Prostate gland (tissue), 2 donors: ENCODE data around the gene LIF. TPM values are rescaled to one million over a fixed set of nuclear protein-coding genes. Genes with fewer than 3 reads are reported as not detected.
"Not testable (repeated sequence)": the region's sequence is repeated elsewhere in the genome, so short reads cannot be mapped to it uniquely, and the experiment has no call there.

Experiments used
- DNase-seq: peaks from one replicate; pipeline ENCODE4 v3.0.0-alpha.2; 2019; ENCODE audit warnings: low spot score
- H3K27ac ChIP-seq, 2 donors: fragments of 200-600 bp; sonication (generic); 2 replicates each; pipeline ENCODE4 v1.5.1; 2017 to 2019
- H3K27me3 ChIP-seq: fragments of 200-600 bp; sonication (generic); replicated peaks from 2 replicates; pipeline ENCODE4 v1.5.1; 2019; ENCODE audit not compliant: insufficient read depth
- H3K36me3 ChIP-seq, 2 donors: fragments of 200-600 bp; sonication (generic); 1 replicate in 1 of 2; 2 replicates in 1 of 2; pipeline versions ENCODE4 v1.5.1 to v1.8.1; 2017 to 2019
- H3K4me1 ChIP-seq: fragments of 200-600 bp; sonication (generic); replicated peaks from 2 replicates; pipeline ENCODE4 v1.5.1; 2019
- H3K4me3 ChIP-seq, 2 donors: fragments of 200-600 bp; sonication (generic); 2 replicates each; pipeline ENCODE4 v1.5.1; 2017 to 2019
- H3K9me3 ChIP-seq: fragments of 200-600 bp; sonication (generic); 2 replicates; pipeline ENCODE4 v1.5.1; 2017
- CTCF ChIP-seq, 4 experiments: fragments of 200-600 bp in 2 of 4; fragments of 450-650 bp in 2 of 4; sonication (generic) in 2 of 4; IDR thresholded peaks; 1 replicate in 3 of 4; 2 replicates in 1 of 4; pipeline ENCODE4 v1.5.1; 2016 to 2019; ENCODE audit warnings: antibody characterized with exemption in 4 of 4, mild to moderate bottlenecking in 2 of 4, moderate library complexity in 2 of 4
- POLR2A ChIP-seq: fragments of 450-650 bp; IDR thresholded peaks from one replicate; pipeline ENCODE4 v1.6.1; 2016; ENCODE audit warnings: antibody characterized with exemption, mild to moderate bottlenecking
- POLR2AphosphoS5 ChIP-seq: sonication (generic); formaldehyde crosslinking; IDR thresholded peaks from one replicate; pipeline ENCODE4 v1.6.1; 2017; ENCODE audit warnings: antibody characterized with exemption
- WGBS: methylation state at CpG from one replicate; pipeline ENCODE4 v1.1.5; 2018; 5-methylcytosine and 5-hydroxymethylcytosine counted together
- intact Hi-C: fragments of 100-400 bp; cut with DNase I; formaldehyde crosslinking; loops from one replicate; pipeline ENCODE4 v1.14.2; 2022
- total RNA-seq, 2 donors: library from RNA; depleted of rRNA; stranded (reverse); fragments of >200 nt; gene quantifications; one replicate each; pipeline ENCODE4 v1.1.0, GENCODE V29; 2016

The LIF gene
- total RNA-seq, 2 donors from 2014 or later, result 0.40 to 0.59 TPM

GRCh38 chr22:30219049-30219654 is 27.4 kb downstream of the LIF start:
- H3K9me3 ChIP-seq, result no peaks in the 10 kb centered on the region
- H3K27me3 ChIP-seq, result no peaks in the 10 kb centered on the region
- H3K27ac ChIP-seq, result no peak overlapping the region
- DNase-seq, result no peak
- H3K4me1 ChIP-seq, result no peaks in the 10 kb centered on the region
- intact Hi-C loops, result no loop called here
- TF ChIP-seq CTCF (IDR thresholded peaks at IDR 0.05), result no peak
- no peaks in the 10 kb centered on the region for H3K36me3 ChIP-seq
- H3K4me3 ChIP-seq, result no peak overlapping the region
- WGBS, result 92% methylated on average over 8 of the region's 8 CpGs

- Histone ChIP-seq H3K36me3 (no peaks in the 10 kb centered on the region), H3K9me3 (no peaks in the 10 kb centered on the region), H3K4me1 (no peaks in the 10 kb centered on the region), H3K27ac (no peak overlapping the region), H3K27me3 (no peaks in the 10 kb centered on the region), H3K4me3 (no peak overlapping the region)
- 63% methylated on average over 23 of the region's 23 CpGs for WGBS
- TF ChIP-seq CTCF (IDR thresholded peaks at IDR 0.05) (no peak), POLR2AphosphoS5 (no peak), POLR2A (no peak)
- no peak for DNase-seq
- intact Hi-C loops, result no loop called here
Observed at GRCh38 chr22:30217698-30218560, 28.6 kb downstream of the LIF start.

DNA sequence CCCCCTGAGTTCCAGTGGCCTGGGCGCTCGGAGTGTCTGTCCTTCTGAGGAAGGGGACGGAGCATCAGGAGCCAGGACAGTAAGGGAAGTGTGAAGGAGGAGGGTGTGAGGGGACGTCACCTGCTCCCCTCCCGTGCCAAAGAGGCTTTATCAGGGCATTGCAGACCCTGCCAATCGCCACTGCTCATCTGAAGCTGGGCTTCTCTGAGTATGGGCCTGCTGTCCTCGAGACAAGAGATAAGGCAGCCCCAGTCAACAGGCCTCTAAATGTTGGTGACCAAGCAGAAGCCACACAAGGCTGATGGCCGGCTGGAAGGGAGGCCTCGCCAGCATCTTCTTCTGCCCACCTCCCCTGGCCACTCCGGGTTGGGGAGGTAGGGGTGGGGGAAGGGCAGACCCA is 29.8 kb downstream of the LIF start:
- Histone ChIP-seq H3K36me3 (no peaks in the 10 kb centered on the region), H3K4me1 (no peaks in the 10 kb centered on the region), H3K27me3 (no peaks in the 10 kb centered on the region), H3K27ac (no peak overlapping the region), H3K9me3 (no peaks in the 10 kb centered on the region), H3K4me3 (no peak overlapping the region)
- WGBS, result 88% methylated on average over 10 of the region's 10 CpGs
- TF ChIP-seq POLR2A (no peak), POLR2AphosphoS5 (no peak), CTCF (IDR thresholded peaks at IDR 0.05) (no peak)
- intact Hi-C loops, result no loop called here
- DNase-seq, result no peak

- H3K36me3 ChIP-seq, H3K4me3 ChIP-seq, H3K27me3 ChIP-seq, intact Hi-C loops, H3K4me1 ChIP-seq, DNase-seq, H3K27ac ChIP-seq, H3K9me3 ChIP-seq: not testable (repeated sequence)
- WGBS, result 96% methylated on average over 3 of the region's 3 CpGs
Observed at GRCh38 chr22:30216272-30216671, 30.3 kb downstream of the LIF start.

GRCh38 chr22:30214703-30215407 is 31.7 kb downstream of the LIF start:
- no peaks in the 10 kb centered on the region for H3K9me3 ChIP-seq
- no peak overlapping the region for H3K4me3 ChIP-seq
- 61% methylated on average over 12 of the region's 12 CpGs for WGBS
- no peaks in the 10 kb centered on the region for H3K27me3 ChIP-seq
- H3K27ac ChIP-seq, result no peak overlapping the region
- intact Hi-C loops, result no loop called here
- H3K4me1 ChIP-seq, result no peaks in the 10 kb centered on the region
- TF ChIP-seq CTCF (IDR thresholded peaks at IDR 0.05) (no peak), POLR2A (no peak), POLR2AphosphoS5 (no peak)
- H3K36me3 ChIP-seq, result no peaks in the 10 kb centered on the region
- DNase-seq, result no peak
